Iris pigment epithelial cell (primary cell): Measurements from ENCODE around the gene PDIA5.

Experiments used
- DNase-seq: peaks from one replicate; pipeline ENCODE4 v3.0.0-alpha.2; 2011; ENCODE audit warnings: low read depth

PDIA5 gene

DNA sequence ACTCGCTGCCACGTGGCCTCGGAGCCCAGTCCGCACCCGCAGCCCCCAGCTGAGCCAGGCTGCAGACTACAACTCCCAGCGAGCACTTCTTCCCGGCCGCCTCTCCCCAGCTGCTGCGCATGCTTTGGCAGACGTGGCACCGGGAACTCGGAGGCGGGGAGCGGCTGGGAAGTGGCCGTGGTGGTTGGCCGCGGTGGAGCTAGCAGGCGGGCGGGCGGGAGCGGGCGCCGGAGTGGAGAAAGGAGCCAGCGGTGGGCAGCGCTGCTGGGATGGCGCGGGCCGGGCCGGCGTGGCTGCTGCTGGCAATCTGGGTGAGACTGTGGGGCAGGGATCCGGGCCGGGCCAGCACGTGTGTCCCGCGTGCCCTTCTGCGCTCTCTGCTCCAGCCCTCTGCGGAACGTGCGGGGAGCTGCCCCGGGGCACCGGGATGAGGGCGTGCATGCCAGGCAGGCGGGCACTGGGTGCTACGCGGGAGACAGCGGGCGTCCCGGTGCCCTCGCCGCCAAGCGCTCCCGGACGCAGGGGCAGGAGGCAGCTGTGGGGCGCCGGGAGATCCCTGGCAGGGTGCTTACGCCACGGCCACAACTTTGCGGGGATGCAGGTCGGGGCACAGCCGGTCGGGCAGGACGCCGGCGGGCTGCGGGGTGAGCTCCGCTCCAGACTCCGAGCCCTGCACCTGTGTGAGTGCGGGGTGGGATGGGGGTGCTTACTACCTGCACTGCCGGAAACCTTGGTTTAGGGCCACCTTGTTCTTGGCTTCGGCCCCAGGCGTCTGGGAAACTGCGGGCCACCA lies at the start of gene PDIA5:
TSS of gene PDIA5 (plus strand) at position 130 of the 793 bp plus-strand sequence. CDS start at position 270, 140 bp downstream.
- peak; percentile 94 for DNase-seq

DNA sequence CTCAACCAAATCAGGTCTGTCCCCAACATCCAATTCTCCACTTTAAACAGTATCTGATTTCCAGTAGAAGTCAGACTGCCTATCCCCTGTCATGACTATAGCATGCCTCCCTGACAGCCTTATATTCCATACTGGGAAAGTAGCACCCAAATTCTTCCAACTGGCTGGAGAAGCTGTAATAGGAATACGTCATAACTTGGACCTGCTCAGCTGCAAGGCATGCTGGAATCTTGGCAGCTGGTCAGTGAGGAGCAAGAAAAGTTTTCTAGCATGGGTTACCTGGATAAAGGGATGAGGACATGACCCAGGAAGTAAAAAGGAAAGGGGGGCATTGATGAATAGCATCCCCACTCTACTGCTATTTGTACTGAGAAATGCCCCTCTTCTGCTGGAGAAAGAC lies 48.1 kb upstream of the PDIA5 start:
- peak; percentile 4 for DNase-seq

DNA sequence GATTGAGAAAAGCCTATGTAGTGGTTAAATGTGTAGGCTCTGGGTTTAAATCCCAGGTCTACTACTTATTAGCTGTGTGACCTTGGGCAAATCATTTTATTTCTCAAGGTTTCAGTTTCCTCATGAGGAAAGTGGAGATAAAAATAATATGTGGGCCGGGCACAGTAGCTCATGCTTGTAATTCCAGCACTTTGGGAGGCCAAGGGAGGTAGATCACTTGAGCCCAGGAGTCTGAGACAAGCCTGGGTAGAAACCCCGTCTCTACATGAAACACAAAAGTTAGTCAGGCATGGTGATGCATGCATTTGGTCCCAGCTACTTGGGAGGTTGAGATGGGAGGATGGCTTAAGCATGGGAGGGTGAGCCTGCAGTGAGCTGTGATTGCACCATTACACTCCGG lies 47.7 kb upstream of the PDIA5 start:
- no peak for DNase-seq

DNA sequence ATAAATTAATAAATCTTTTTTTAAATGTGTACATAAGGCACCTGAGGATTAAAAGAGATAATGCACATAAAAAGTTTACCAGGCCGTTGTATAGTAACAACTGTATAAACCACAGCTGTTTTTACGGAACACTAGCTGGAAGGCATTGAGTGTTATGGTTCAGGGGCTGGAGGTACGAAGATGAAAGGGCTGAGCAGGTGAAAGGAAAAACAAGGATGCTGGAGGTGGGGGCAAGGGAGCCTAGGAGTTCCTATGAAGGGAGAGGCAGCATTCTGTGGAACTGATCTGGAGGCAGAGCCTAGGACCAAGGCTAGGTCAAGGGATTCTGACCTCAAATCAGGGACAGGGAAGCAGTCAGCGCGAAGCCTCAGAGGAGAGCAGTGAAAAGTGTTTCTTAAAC lies 47.2 kb upstream of the PDIA5 start:
- DNase-seq = no peak

DNA sequence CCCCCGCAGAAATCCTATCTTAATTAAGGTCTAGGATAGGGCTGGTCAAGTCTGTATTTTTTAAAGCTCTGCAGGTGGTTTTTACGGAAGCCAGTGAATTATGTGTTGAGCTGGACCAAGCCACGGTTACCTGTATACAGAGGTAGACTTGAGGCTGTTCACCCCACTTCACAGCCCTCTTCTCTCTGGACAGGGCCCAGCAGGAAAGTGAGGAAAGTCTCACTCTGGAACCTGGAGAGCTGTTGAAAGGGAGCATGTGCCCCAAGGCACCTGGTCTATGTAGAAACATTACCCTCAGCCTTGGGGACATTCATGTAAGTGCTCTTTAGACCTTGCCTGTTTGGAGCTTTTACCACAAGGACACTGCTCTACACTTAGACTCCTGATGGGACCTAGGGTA lies 46.1 kb upstream of the PDIA5 start:
- no peak for DNase-seq

DNA sequence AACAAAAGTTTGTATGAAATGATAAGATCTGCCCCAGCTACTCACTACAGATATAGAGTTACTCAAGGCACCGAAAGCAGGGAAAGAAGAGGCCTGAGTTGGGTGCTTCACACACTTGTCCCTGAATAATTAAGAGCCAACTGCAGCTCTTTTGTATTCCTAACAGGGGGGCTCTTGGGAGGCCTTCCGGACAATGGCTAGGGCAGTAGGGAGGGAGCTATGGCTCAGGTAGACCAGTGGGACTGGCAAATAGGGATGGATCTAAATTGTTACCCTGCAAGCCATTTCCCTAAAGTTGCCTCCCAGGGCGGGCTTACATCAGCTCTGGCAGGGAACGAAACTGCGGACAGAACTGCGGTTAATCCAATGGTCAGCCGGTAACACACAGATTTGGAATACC lies 45.4 kb upstream of the PDIA5 start:
- DNase-seq = no peak

DNA sequence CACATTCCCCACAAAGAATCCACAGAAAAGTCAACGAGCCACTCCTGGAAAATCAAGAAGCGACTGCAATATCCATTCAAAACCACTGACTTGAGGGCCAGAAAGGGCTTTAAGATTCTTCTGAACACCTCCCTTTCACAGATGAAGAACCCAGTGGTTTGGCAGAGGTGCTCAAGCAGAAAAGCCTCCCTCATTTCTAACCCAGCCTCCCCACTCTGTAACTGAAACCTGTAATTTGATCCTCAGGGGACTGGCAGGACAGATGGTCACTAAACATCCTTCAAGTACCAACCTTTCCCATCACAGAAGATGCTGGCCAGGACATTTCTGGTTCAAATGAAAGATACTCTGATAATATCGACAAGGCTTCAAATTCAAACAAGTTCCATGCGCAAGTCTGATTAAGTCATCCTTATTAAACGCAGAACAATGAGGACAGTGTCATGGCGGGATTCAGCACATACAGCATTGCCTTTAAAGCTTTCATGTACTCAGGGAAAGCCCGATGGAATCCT lies 44.8 kb upstream of the PDIA5 start:
- no peak for DNase-seq

DNA sequence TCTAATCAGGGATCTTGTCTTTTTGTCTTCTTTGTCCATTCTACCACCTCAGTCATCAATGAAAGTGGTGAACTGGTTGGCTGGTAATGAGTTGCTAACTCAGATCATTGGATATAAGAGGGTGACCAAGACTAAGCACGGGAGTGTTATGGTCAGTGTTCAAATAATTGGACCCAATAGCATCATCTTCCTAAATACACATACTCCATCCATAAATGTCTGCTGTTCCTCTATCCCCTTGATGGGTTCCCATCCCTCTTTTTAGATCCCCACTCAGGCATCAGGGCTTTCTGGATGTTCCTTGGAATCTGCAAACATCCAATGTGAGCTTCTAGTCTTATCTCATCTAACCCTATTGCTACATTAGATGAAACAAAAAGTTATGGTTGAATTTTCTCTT lies 42.8 kb upstream of the PDIA5 start:
- DNase-seq = no peak

DNA sequence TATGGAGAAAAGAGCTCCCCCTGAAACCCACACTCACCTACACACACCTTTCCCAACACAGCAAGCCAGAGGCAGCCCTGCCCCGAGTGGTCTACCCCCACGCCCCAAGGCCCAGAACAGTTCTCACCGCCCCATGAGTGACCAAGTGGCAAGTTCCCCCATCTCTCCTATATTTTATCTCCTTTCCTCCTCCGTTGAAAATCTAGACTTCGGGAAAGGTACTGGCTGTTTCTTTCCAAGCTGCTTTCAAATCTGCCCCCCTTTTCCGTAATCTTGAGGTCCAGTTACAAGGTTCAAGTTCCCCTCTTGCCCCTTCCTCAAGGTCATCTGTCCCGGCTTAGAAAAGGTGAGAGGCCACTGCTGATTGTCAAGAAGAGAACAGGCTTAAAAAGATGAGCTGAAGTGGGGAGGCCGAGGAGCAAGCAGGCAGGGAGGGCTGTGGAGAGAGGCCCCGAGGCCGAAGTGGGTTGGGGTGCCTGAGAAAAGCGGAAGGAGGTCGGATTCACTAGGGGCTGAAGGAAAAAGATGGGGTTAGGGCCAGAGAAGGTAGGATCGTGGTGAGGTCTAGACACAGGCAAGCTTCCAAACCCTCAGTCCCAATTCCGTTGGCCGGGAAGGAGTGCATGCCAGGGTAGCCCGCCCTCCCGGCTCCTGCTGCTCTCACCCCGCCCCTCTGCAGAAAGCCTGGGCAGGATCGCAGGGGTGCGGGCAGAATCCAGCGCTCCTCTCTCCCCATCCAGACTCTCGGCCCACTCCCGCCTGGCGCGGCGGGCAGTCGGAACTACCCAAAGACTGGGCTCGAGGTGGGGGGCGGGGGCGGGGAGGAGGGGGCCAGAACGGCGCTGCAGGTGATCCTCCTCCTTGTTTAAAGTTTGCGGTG lies 40.9 kb upstream of the PDIA5 start:
- no peak for DNase-seq

DNA sequence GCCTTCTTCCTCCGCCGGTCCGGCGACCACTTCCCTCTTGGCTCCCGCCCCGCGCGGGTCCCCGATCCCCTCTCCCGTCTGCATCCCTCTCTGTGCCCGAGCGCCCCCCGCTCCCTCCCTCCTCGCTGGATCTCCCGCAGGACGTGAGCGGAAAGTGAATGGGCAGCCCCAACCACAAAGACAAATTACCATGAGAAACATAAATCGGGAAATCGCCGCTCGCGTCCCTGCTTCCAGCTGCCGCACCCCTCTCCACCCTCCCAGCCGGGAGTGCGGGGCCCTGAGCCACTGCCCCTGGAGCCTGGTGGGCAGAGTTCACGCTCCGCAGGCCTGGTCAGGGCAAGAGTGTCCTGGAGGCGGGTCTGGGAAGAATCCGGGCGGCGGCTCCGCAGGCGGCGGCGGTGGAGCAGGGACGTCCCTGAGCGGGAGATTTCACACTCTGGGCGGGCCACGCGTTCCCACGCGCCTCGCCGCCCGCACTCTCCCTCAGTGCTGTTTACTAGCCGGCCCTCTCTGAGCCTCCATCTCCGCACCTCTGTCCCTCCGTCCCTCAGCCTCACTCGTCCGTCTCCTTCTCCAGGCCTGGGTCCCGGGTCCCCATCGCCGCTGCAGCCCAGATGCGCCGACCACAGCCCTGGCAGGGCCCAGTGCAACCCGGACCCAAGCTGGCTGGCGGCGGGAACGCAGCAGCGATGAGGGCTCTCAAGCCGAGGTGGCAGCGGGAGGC lies 40.1 kb upstream of the PDIA5 start:
- DNase-seq = peak; percentile 5

DNA sequence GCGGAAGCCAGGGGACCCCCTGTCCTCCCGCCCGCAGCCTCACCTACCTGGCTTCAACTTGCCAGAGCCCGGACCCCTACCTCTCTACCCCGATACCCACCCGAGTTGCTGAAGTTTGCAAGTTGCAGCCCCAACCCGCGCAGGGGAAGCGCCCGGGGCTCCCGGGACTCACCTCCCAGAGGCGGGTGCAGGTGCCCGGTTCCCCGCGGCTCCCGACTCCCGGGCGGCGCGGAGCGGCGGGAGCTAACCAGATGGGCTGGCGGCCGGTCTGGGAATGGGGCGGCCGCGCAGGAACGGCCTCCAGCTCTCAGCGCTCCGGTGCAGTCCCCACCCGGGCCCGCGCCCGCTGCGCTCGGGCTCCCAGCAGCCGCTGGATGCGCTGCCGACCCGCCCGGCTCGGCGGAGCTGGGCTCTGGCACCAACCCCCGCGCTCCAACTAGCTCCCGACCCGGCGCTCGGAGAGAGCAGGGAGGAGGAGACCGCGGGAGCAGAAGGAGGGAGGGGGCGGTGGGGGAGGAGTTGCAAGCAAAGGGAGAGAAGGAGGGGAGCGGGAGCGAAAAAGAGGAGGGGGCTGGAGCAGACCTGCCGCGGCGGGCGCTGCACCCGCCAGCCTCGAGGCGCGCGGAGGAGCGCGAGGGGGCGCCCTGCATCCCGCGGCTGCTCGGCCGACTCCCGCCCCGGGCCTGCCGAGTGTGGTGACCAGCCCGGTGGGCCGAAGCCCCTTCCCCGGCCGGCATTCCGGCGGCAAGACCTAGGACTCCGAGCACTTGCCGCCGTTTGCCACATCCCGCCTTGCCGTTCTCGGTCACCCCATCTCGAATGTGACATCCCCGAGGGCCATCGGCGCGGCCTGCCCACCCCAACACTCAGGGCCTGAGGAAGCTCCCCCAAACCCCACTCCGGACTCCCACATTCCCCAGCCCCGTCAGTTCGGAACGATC lies 39.3 kb upstream of the PDIA5 start, which contains the start of gene SEMA5B:
TSS of gene SEMA5B (minus strand) at position 472 of the 941 bp plus-strand sequence. CDS start 66,500 bp downstream, outside the sequence.
- peak; percentile 23 for DNase-seq

DNA sequence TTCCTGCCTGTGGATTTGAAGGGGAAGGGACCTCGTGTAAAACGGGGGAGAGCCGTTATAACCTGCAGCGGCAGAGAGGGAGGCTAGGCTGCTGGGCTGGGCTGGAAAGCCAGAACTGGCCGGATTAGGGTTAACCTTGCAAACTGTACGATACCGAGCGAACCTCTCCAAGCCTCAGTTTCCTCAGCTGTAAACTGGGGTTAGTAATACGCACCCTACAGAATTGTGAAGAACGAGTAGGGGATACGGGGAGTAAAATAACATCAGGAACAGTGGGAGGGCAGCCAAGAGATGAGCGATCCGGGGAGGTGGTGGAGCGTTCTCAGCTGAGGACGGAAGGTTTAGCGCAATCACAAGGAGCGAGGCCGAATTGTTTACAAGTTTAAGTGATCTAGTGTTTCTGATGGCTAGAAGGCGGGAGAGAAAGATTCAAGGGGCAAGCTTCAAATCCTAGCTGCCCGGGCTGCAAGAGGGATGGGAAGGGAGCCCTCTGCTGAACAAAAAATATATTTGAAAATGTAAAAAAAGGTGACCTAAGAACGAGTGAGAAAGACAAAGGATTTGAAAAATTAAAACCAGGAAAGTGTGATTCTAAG lies 38.5 kb upstream of the PDIA5 start:
- peak; percentile 89 for DNase-seq

DNA sequence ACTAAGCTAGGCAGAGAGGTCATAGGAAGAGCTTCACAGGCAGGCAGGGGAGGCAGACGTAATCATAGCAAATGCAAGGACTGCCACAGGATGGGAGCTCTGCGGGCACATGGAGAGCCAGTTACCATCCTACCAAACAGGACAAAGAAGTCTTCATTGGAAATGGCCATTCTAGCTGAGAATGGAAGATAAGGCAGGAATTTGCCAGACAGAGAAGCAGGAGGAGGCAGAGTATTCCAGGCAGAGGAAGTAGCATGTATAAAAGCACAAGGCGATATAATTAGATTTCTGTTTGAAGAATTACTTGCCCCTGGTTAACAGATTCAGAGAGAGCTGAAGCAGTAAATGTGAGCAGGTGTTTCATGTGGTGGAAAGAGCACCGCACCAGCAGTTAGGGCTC lies 35.8 kb upstream of the PDIA5 start:
- no peak for DNase-seq

DNA sequence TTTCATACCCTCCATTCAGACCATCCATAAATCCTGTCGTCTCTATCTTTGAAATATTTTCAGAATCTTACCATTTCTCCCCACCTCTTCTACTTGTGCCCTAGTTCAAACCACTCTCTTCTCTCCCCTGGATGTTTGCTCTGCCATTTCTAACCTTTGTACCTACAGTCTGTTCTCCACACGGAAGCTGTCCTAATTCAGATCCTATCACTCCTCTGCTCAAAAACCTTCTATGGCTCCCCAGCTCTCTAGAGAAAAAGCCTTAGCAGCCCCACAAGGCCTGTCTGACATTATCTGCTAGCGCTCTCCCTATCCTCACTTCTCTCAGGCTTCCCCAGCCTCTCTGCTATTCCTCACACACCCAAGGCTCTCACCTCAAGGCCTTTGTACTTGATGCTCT lies 34.8 kb upstream of the PDIA5 start:
- DNase-seq = no peak

DNA sequence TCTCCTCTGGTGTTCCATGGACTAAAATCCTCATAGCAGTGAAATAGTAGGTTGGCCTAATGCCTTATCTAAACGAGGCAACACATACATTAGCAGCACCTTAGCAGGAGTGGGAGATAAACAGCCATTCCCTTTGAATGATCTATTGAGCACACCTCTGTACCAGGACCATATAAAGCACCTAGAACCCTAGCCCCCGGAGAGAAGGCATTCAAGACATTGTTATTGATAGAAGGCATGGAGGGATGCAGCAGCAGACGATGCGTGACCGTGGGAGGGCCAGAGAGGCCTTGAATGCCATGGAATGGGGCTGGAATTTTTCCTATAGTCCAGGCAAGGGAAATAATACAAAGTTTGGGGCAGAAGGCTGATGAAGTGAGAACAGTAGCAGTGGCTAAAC lies 32.7 kb upstream of the PDIA5 start:
- DNase-seq = no peak

DNA sequence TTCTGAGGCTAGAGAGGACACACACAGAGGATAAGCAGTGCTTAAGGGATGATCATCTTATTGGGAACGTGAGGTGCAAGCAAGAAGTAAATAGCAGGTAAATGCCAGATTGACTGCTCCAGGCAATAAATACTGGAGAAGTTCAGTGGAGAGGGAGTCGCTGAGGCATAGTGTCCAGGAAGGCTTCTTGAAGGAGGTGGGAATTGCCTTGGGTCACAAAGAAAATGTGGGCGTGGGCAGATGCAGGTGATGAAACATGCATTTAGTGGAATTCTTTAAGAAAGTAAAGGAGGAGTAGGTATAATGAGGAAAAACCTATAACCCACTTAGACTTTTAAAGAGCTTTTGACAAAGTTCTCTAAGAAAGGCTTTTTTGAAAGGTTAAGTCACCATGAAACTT lies 31.8 kb upstream of the PDIA5 start:
- DNase-seq = no peak

DNA sequence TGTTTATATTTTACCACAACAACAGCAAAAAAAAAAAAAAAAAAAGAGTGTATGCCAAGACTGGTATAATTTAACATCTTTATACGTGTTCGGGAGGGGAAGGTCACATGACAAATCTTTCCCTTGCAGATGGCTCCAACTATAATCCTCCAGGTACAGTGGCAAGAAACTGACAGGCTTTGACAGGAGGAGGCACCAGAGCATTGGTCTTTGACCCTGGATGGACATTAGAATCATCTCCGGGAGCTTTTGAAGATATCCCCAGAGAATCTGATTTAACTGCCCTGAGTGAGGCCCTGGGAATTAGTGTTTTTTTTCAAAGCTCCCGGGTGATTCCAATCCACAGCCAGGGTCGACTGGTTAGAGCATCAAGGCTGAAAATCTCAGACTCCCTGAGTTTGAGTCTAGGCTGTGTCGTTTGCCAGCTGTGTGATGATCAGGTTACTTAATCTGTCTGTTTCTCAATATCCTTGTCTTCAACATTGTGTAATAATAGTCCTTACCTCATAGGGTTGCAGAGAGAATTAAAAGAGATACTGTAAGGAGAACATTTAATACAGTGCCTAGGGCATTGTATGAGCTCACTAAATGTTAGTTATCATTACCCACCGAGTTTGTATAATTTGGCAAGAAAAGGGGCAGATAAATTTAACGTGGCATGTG lies 30.3 kb upstream of the PDIA5 start:
- DNase-seq = peak; percentile 86

DNA sequence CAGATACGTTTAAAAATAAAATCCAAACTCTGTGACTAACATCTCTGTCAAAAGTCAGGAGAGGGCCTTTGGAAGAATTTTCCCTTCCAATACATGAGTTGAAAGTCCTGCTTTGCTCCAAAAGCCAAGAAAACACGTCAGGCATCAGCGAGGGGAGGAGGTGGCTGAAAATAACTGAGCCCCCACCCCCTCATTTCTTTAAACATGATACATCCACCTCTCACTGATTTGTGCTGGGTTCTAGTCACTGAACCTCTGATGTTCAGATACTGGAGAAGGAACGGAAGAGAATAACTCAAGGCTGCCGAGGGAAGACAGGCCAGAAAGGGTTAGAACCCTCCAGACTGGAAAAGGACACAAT lies 29.8 kb upstream of the PDIA5 start:
- no peak for DNase-seq

DNA sequence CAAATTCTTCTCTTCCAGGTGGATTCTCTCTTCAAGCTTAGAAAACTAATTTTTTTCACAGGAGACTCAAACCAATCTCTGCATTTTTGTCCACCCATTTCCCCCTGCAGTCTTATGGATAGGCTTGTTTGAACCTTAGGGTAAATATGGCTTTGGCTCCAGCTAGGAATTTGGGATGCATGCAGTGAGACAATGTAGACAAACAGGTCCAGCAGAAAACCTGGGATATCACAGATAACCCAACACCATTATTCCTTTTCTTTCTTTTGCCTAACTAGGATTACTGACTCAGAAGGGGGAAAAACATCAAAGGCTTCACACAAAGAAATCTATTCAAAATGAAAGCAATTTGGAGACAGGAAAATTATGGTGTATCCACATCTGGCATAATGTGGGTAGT lies 28.1 kb upstream of the PDIA5 start:
- DNase-seq = no peak

DNA sequence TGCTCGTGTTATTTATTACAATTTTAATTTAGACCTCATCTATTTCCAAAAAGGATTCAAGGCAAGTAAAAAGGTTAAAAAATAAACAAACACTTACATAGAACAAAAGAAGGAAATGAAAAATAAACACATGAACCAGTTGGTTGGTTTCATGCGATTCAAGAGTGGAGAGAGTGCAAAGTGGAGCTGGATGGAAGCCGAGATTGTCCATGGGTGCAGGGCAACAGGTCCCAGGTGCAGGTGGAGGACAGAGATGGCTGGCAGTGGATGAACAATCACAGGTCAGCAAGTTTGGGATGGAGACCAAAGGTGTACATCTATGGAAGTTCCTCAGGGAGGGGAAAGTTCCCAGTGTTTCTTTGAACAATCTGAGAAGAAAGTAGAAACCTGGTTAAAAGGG lies 27.6 kb upstream of the PDIA5 start:
- DNase-seq = no peak
